Naive thymus-derived CD4-positive, alpha-beta T cell (primary cell): ENCODE data around the gene EPDR1. TPM values are rescaled to one million over a fixed set of nuclear protein-coding genes. Genes with fewer than 3 reads are reported as not detected.

Experiments
- ATAC-seq: fragments of 150-1000 bp; cut with Tn5 transposase; 2 replicates; pipeline ENCODE4 v1.10.0; 2021; ENCODE audit warnings: mild to moderate bottlenecking, moderate library complexity
- CTCF ChIA-PET: fragments of 350-600 bp; sonication (Branson Sonifier 250); formaldehyde crosslinking; loops from one replicate; lab custom pipeline; 2021; ENCODE audit warnings: antibody characterized with exemption; lab: Charles Lee
- POLR2A ChIA-PET: fragments of 350-600 bp; sonication (Branson Sonifier 250); formaldehyde crosslinking; loops from one replicate; lab custom pipeline; 2021; ENCODE audit warnings: antibody characterized with exemption, inconsistent platforms; lab: Charles Lee
- DNase-seq, 9 donors: peaks; one replicate each; pipeline versions ENCODE4 v3.0.0 to v3.0.0-alpha.2; 2020 to 2022; ENCODE audit warnings: mixed read lengths in 1 of 9
- H3K27ac ChIP-seq: one replicate; pipeline ENCODE4 v1.7.0; 2013; ENCODE audit warnings: mild to moderate bottlenecking, low read depth, low read length, moderate library complexity
- H3K27me3 ChIP-seq, 2 donors: one replicate each; pipeline ENCODE4 v1.7.0; 2013; ENCODE audit warnings: low read length in 2 of 2, mild to moderate bottlenecking in 2 of 2, moderate library complexity in 2 of 2; ENCODE audit not compliant: control insufficient read depth in 2 of 2, insufficient read depth in 2 of 2
- H3K36me3 ChIP-seq, 3 experiments: 1 replicate in 2 of 3; 2 replicates in 1 of 3; pipeline ENCODE4 v1.7.0; 2013; ENCODE audit warnings: low read length in 3 of 3, mild to moderate bottlenecking in 3 of 3, moderate library complexity in 1 of 3; ENCODE audit not compliant: insufficient read depth in 3 of 3, control insufficient read depth in 2 of 3
- H3K4me1 ChIP-seq, 2 donors: one replicate each; pipeline ENCODE4 v1.7.0; 2013; ENCODE audit warnings: low read length in 2 of 2, mild to moderate bottlenecking in 2 of 2, moderate library complexity in 1 of 2; ENCODE audit not compliant: control insufficient read depth in 2 of 2, insufficient read depth in 2 of 2
- H3K4me3 ChIP-seq: 2 replicates; pipeline ENCODE4 v1.7.0; 2013; ENCODE audit warnings: mild to moderate bottlenecking, low read length
- H3K9me3 ChIP-seq, 3 experiments: 1 replicate in 2 of 3; 2 replicates in 1 of 3; pipeline ENCODE4 v1.7.0; 2013; ENCODE audit warnings: low read length in 3 of 3; ENCODE audit not compliant: control insufficient read depth in 2 of 3
- H3K27ac Mint-ChIP-seq, 9 donors: one replicate each; pipeline ENCODE4 v1.8.0; 2020 to 2022; ENCODE audit warnings: mixed read lengths in 9 of 9, mild to moderate bottlenecking in 8 of 9, moderate library complexity in 5 of 9, inconsistent platforms in 2 of 9
- H3K27me3 Mint-ChIP-seq, 5 donors: one replicate each; pipeline ENCODE4 v1.8.0; 2021 to 2022; ENCODE audit warnings: mixed read lengths in 5 of 5, mild to moderate bottlenecking in 1 of 5
- H3K36me3 Mint-ChIP-seq, 5 donors: one replicate each; pipeline ENCODE4 v1.8.0; 2020 to 2022; ENCODE audit warnings: mixed read lengths in 5 of 5, mild to moderate bottlenecking in 3 of 5, inconsistent platforms in 1 of 5
- H3K4me1 Mint-ChIP-seq, 7 donors: one replicate each; pipeline ENCODE4 v1.8.0; 2020 to 2022; ENCODE audit warnings: mixed read lengths in 7 of 7, mild to moderate bottlenecking in 3 of 7, inconsistent platforms in 1 of 7
- H3K4me3 Mint-ChIP-seq, 10 donors: one replicate each; pipeline ENCODE4 v1.8.0; 2020 to 2022; ENCODE audit warnings: mild to moderate bottlenecking in 10 of 10, mixed read lengths in 10 of 10, moderate library complexity in 6 of 10, inconsistent platforms in 2 of 10
- H3K9me3 Mint-ChIP-seq, 11 donors: one replicate each; pipeline ENCODE4 v1.8.0; 2020 to 2022; ENCODE audit warnings: mixed read lengths in 11 of 11, mild to moderate bottlenecking in 4 of 11, inconsistent platforms in 1 of 11, moderate library complexity in 1 of 11
- intact Hi-C, 2 donors: fragments of 100-400 bp; cut with micrococcal nuclease; formaldehyde crosslinking; loops; one replicate each; pipeline ENCODE4 v1.15.1; 2023
- polyA plus RNA-seq, 2 donors: library from polyadenylated mRNA; unstranded; fragments of 300-500 nt; fragmentation: Illumina TruSeq; gene quantifications; one replicate each; pipeline ENCODE4 v1.2.3, GENCODE V29; 2021
- total RNA-seq, 6 experiments: library from RNA in 5 of 6; stranded (reverse) in 5 of 6; gene quantifications; 1 replicate in 5 of 6; 2 replicates in 1 of 6; pipeline ENCODE4 v1.2.3 and lab custom pipeline; 2021 to 2026

EPDR1 gene
- total and polyA plus RNA-seq, 7 experiments from 2014 or later, result 0.43 to 3.3 (median 1.0) TPM; not detected in 1

- CTCF ChIA-PET, result no interaction called here
- Histone ChIP-seq H3K4me1 (no peaks in the 10 kb centered on the region), H3K9me3 (no peaks in the 10 kb centered on the region), H3K36me3 (no peaks in the 10 kb centered on the region), H3K4me3 (no peak overlapping the region), H3K27me3 (peaks cover 0 to 4% of the 10 kb centered on the region in 2 donors), H3K27ac (no peak overlapping the region)
- H3K36me3 Mint-ChIP-seq, result peaks cover 0 to 3% (median 0%) of the 10 kb centered on the region in 5 donors
- peaks cover 0 to 10% (median 6%) of the 10 kb centered on the region in 11 donors for H3K9me3 Mint-ChIP-seq
- H3K27me3 Mint-ChIP-seq, result peaks cover 4 to 26% (median 10%) of the 10 kb centered on the region in 5 donors
- POLR2A ChIA-PET, result no interaction called here
- H3K27ac Mint-ChIP-seq, result no peak overlapping the region
- ATAC-seq (no peak), DNase-seq (no peak)
- no peaks in the 10 kb centered on the region for H3K4me1 Mint-ChIP-seq
- H3K4me3 Mint-ChIP-seq, result no peak overlapping the region
- intact Hi-C loops, result no loop called here
These were observed 7.5 kb downstream of the EPDR1 start for GRCh38 chr7:37927773-37928444.

GRCh38 chr7:37928878-37929277, 8.4 kb downstream of the EPDR1 start:
- no peaks in the 10 kb centered on the region for H3K27me3 ChIP-seq
- H3K9me3 Mint-ChIP-seq, result peaks cover 0 to 10% (median 4%) of the 10 kb centered on the region in 11 donors
- H3K4me3 ChIP-seq, result no peak overlapping the region
- no peaks in the 10 kb centered on the region for H3K4me1 Mint-ChIP-seq
- ChIA-PET POLR2A (no interaction called here), CTCF (no interaction called here)
- intact Hi-C loops, result no loop called here
- no peak overlapping the region for H3K27ac Mint-ChIP-seq
- ATAC-seq (no peak), DNase-seq (no peak)
- H3K9me3 ChIP-seq, result no peaks in the 10 kb centered on the region
- H3K36me3 ChIP-seq, result no peaks in the 10 kb centered on the region
- H3K36me3 Mint-ChIP-seq, result no peaks in the 10 kb centered on the region
- no peak overlapping the region for H3K27ac ChIP-seq
- no peaks in the 10 kb centered on the region for H3K4me1 ChIP-seq
- H3K4me3 Mint-ChIP-seq, result no peak overlapping the region
- H3K27me3 Mint-ChIP-seq, result peaks cover 0 to 16% (median 4%) of the 10 kb centered on the region in 5 donors

GRCh38 chr7:37930226-37930948, 9.9 kb downstream of the EPDR1 start:
- CTCF ChIA-PET, result no interaction called here

DNA sequence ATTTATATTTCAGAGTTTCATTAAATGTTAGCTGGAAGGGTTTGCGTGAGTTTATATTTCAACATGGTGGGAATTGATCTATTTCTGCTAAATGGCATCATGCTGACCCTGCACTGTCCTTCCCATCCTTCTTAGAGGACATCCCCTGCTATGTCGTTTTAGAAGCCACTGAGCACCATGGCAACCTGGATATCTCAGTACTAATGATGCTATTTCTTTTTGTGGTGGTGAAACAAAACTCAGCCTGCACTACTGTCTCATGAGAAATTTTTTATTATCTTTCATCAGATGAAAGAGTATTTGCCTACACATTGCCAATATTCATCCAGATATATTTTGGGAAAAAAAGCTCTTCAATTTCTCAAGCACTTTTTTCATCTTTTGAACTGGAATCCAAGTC, 12.1 kb downstream of the EPDR1 start:
- intact Hi-C loops, result no loop called here
- no peaks in the 10 kb centered on the region for H3K36me3 Mint-ChIP-seq
- DNase-seq (no peak), ATAC-seq (no peak)
- CTCF ChIA-PET, result no interaction called here
- H3K4me1 Mint-ChIP-seq, result no peaks in the 10 kb centered on the region
- no peaks in the 10 kb centered on the region for H3K4me1 ChIP-seq
- H3K27ac ChIP-seq, result no peak overlapping the region
- POLR2A ChIA-PET, result no interaction called here
- no peak overlapping the region for H3K27ac Mint-ChIP-seq
- H3K4me3 ChIP-seq, result no peak overlapping the region
- no peak overlapping the region for H3K4me3 Mint-ChIP-seq
- no peaks in the 10 kb centered on the region for H3K36me3 ChIP-seq
- H3K9me3 Mint-ChIP-seq, result peaks cover 0 to 15% (median 6%) of the 10 kb centered on the region in 11 donors
- H3K27me3 ChIP-seq, result no peaks in the 10 kb centered on the region
- H3K9me3 ChIP-seq, result peaks cover 0 to 4% (median 0%) of the 10 kb centered on the region in 3 experiments
- H3K27me3 Mint-ChIP-seq, result peaks cover 0 to 14% (median 4%) of the 10 kb centered on the region in 5 donors

More at GRCh38 chr7:37930226-37930948, 9.9 kb downstream of the EPDR1 start:
- DNase-seq, result no peak
- intact Hi-C loops, result no loop called here
- no peaks in the 10 kb centered on the region for H3K36me3 Mint-ChIP-seq
- no peak for ATAC-seq
- H3K27ac Mint-ChIP-seq, result no peak overlapping the region
- H3K4me3 ChIP-seq, result no peak overlapping the region
- no peaks in the 10 kb centered on the region for H3K4me1 ChIP-seq
- H3K4me3 Mint-ChIP-seq, result no peak overlapping the region
- no peak overlapping the region for H3K27ac ChIP-seq
- no peaks in the 10 kb centered on the region for H3K36me3 ChIP-seq
- H3K27me3 ChIP-seq, result no peaks in the 10 kb centered on the region
- H3K4me1 Mint-ChIP-seq, result no peaks in the 10 kb centered on the region
- H3K9me3 Mint-ChIP-seq, result peaks cover 0 to 7% (median 2%) of the 10 kb centered on the region in 11 donors
- POLR2A ChIA-PET, result no interaction called here
- no peaks in the 10 kb centered on the region for H3K9me3 ChIP-seq
- peaks cover 0 to 14% (median 4%) of the 10 kb centered on the region in 5 donors for H3K27me3 Mint-ChIP-seq

GRCh38 chr7:37933018-37933566, 12.7 kb downstream of the EPDR1 start:
- DNase-seq (no peak), ATAC-seq (no peak)
- H3K27me3 Mint-ChIP-seq, result peaks cover 0 to 14% (median 4%) of the 10 kb centered on the region in 5 donors
- no peak overlapping the region for H3K27ac ChIP-seq
- POLR2A ChIA-PET, result no interaction called here
- CTCF ChIA-PET, result no interaction called here
- no peaks in the 10 kb centered on the region for H3K4me1 Mint-ChIP-seq
- H3K9me3 Mint-ChIP-seq, result peaks cover 0 to 15% (median 6%) of the 10 kb centered on the region in 11 donors
- no peaks in the 10 kb centered on the region for H3K27me3 ChIP-seq
- no peaks in the 10 kb centered on the region for H3K36me3 Mint-ChIP-seq
- H3K36me3 ChIP-seq, result no peaks in the 10 kb centered on the region
- H3K4me3 Mint-ChIP-seq, result no peak overlapping the region
- no peak overlapping the region for H3K4me3 ChIP-seq
- intact Hi-C loops, result no loop called here
- no peaks in the 10 kb centered on the region for H3K4me1 ChIP-seq
- H3K9me3 ChIP-seq, result peaks cover 0 to 4% (median 0%) of the 10 kb centered on the region in 3 experiments
- H3K27ac Mint-ChIP-seq, result no peak overlapping the region

GRCh38 chr7:37942934-37943610, 22.6 kb downstream of the EPDR1 start:
- intact Hi-C loops, result no loop called here
- no peak overlapping the region for H3K27ac Mint-ChIP-seq
- H3K4me1 Mint-ChIP-seq, result no peaks in the 10 kb centered on the region
- Histone ChIP-seq H3K36me3 (no peaks in the 10 kb centered on the region), H3K27ac (no peak overlapping the region), H3K4me3 (no peak overlapping the region), H3K4me1 (no peaks in the 10 kb centered on the region), H3K9me3 (no peaks in the 10 kb centered on the region), H3K27me3 (no peaks in the 10 kb centered on the region)
- CTCF ChIA-PET, result no interaction called here
- DNase-seq (no peak), ATAC-seq (no peak)
- H3K36me3 Mint-ChIP-seq, result no peaks in the 10 kb centered on the region
- peaks cover 0 to 5% (median 0%) of the 10 kb centered on the region in 5 donors for H3K27me3 Mint-ChIP-seq
- POLR2A ChIA-PET, result no interaction called here
- H3K4me3 Mint-ChIP-seq, result no peak overlapping the region
- H3K9me3 Mint-ChIP-seq, result peaks cover 0 to 5% (median 0%) of the 10 kb centered on the region in 11 donors
